Endothelial cell of umbilical vein (primary cell): ENCODE data around the gene TEX22. TPM values are rescaled to one million over a fixed set of nuclear protein-coding genes. Genes with fewer than 3 reads are reported as not detected.

Experiments
- BruUV-seq: library from RNA; stranded (reverse); fragments of 400-500 nt; replicated peaks from 2 replicates; lab custom pipeline; 2021; lab: Mats Ljungman, UMichigan
- CTCF ChIA-PET: fragments of 300-600, 350-600 bp; sonication (Branson Sonifier 250); formaldehyde crosslinking; loops from one replicate; lab custom pipeline; 2021; ENCODE audit warnings: antibody characterized with exemption, inconsistent platforms; lab: Charles Lee
- POLR2A ChIA-PET: fragments of 300-600, 350-600 bp; sonication (Branson Sonifier 250); formaldehyde crosslinking; loops from one replicate; lab custom pipeline; 2021; ENCODE audit warnings: antibody characterized with exemption, inconsistent platforms; lab: Charles Lee
- DNase-seq: peaks from one replicate; pipeline ENCODE4 v3.0.0-alpha.2; 2011; ENCODE audit warnings: low read depth, low spot score
- FAIRE-seq: peaks from 2 replicates; lab custom pipeline; 2011; peaks lifted over from hg19 to GRCh38; lab: Jason Lieb, UNC
- H2AFZ ChIP-seq: 2 replicates; pipeline ENCODE4 v1.6.0; 2012; ENCODE audit warnings: low read depth, low read length, control low read depth, inconsistent platforms
- H3K27ac ChIP-seq: 2 replicates; pipeline ENCODE4 v1.5.1; 2011; ENCODE audit warnings: low read depth, mild to moderate bottlenecking, control low read depth, low read length, moderate library complexity; ENCODE audit not compliant: insufficient read depth
- H3K27me3 ChIP-seq, 2 experiments: 2 replicates each; pipeline versions ENCODE4 v1.6.0 to v1.6.1; 2011; ENCODE audit warnings: low read length in 2 of 2, mixed read lengths in 1 of 2; ENCODE audit not compliant: control insufficient read depth in 2 of 2, insufficient read depth in 2 of 2
- H3K36me3 ChIP-seq, 2 experiments: 2 replicates in 1 of 2; 3 replicates in 1 of 2; pipeline ENCODE4 v1.5.1; 2011; ENCODE audit warnings: low read length in 2 of 2, mild to moderate bottlenecking in 1 of 2, moderate library complexity in 1 of 2; ENCODE audit not compliant: control insufficient read depth in 2 of 2, insufficient read depth in 2 of 2; ENCODE audit errors: extremely low read depth in 1 of 2
- H3K4me1 ChIP-seq: 3 replicates; pipeline ENCODE4 v1.5.1; 2011; ENCODE audit warnings: mild to moderate bottlenecking, low read length; ENCODE audit not compliant: control insufficient read depth, insufficient read depth; ENCODE audit errors: extremely low read depth
- H3K4me2 ChIP-seq: 2 replicates; pipeline ENCODE4 v1.6.1; 2011; ENCODE audit warnings: low read length, control low read depth, mixed read lengths; ENCODE audit not compliant: insufficient read depth
- H3K4me3 ChIP-seq, 3 experiments: fragments of 200-600 bp in 1 of 3; sonication (generic), shearing (Covaris generic) in 1 of 3; replicated peaks in 1 of 3; 2 replicates each; pipeline ENCODE4 v1.5.1; 2011 to 2016; ENCODE audit warnings: control low read depth in 3 of 3, low read length in 3 of 3, mild to moderate bottlenecking in 2 of 3, inconsistent platforms in 1 of 3, low read depth in 1 of 3, moderate library complexity in 1 of 3; ENCODE audit not compliant: insufficient read depth in 1 of 3
- H3K79me2 ChIP-seq: 2 replicates; pipeline ENCODE4 v1.6.0; 2012; ENCODE audit warnings: low read length, inconsistent platforms; ENCODE audit not compliant: control insufficient read depth, insufficient read depth
- H3K9ac ChIP-seq: replicated peaks from 2 replicates; pipeline ENCODE3; 2011; ENCODE audit warnings: low read length, control low read depth; ENCODE audit not compliant: insufficient read depth; ENCODE audit errors: extremely low read depth
- H3K9me1 ChIP-seq: replicated peaks from 3 replicates; pipeline ENCODE4 v1.6.0; 2011; ENCODE audit warnings: mild to moderate bottlenecking, low read length; ENCODE audit not compliant: control insufficient read depth, insufficient read depth; ENCODE audit errors: extremely low read depth
- H3K9me3 ChIP-seq: replicated peaks from 2 replicates; pipeline ENCODE4 v1.5.1; 2012; ENCODE audit warnings: low read length, inconsistent platforms; ENCODE audit not compliant: control insufficient read depth, insufficient read depth
- H4K20me1 ChIP-seq: replicated peaks from 2 replicates; pipeline ENCODE3; 2011; ENCODE audit warnings: mild to moderate bottlenecking, low read length; ENCODE audit not compliant: control insufficient read depth, insufficient read depth; ENCODE audit errors: extremely low read depth
- EZH2 ChIP-seq: IDR thresholded peaks from 2 replicates; pipeline ENCODE4 v1.6.1; 2012; ENCODE audit warnings: borderline replicate concordance, low read depth, mild to moderate bottlenecking, moderate library complexity, low read length, inconsistent platforms; ENCODE audit not compliant: severe bottlenecking
- FOS ChIP-seq: IDR thresholded peaks from 2 replicates; pipeline ENCODE4 v1.6.1; 2011; ENCODE audit warnings: mild to moderate bottlenecking, low read length, moderate library complexity, borderline replicate concordance; ENCODE audit not compliant: insufficient read depth
- GATA2 ChIP-seq: IDR thresholded peaks from 2 replicates; pipeline ENCODE4 v1.7.0; 2011; ENCODE audit warnings: low read depth, mild to moderate bottlenecking, moderate library complexity, mixed read lengths, low read length; ENCODE audit not compliant: insufficient read length, insufficient read depth
- JUN ChIP-seq: IDR thresholded peaks from 2 replicates; pipeline ENCODE4 v1.6.1; 2011; ENCODE audit warnings: borderline replicate concordance, low read depth; ENCODE audit not compliant: insufficient read length, insufficient read depth
- MYC ChIP-seq: IDR thresholded peaks from one replicate; pipeline ENCODE4 v1.6.1; 2011; ENCODE audit warnings: mild to moderate bottlenecking, low read depth, low read length
- POLR2A ChIP-seq: IDR thresholded peaks from 2 replicates; pipeline ENCODE4 v1.6.1; 2012; ENCODE audit warnings: low read depth, mild to moderate bottlenecking, control low read depth, low read length
- POLR2AphosphoS5 ChIP-seq: IDR thresholded peaks from 2 replicates; pipeline ENCODE4 v1.6.1; 2012; ENCODE audit warnings: low read depth, mild to moderate bottlenecking, control low read depth, low read length, moderate library complexity; ENCODE audit not compliant: insufficient read depth
- dilution Hi-C: fragments of 300-500 bp; cut with MboI; formaldehyde crosslinking; loops from one replicate; pipeline ENCODE4 v1.15.0; 2019; ENCODE audit warnings: low sequenced_read_pairs; ENCODE audit not compliant: extremely low pct_ligation_motif_present
- intact Hi-C: fragments of 100-400 bp; cut with micrococcal nuclease; formaldehyde crosslinking; loops from one replicate; pipeline ENCODE4 v1.10.0; 2022
- polyA plus RNA-seq, 4 experiments: library from polyadenylated mRNA; depleted of rRNA in 3 of 4; stranded (reverse) in 3 of 4; unstranded in 1 of 4; fragments of >200 nt; gene quantifications; 2 replicates each; pipeline versions ENCODE4 v1.2.1 to v1.2.3, GENCODE V29; 2011 to 2012; ENCODE audit warnings: missing spikeins in 1 of 4
- total RNA-seq: library from RNA; stranded (reverse); gene quantifications from 2 replicates; pipeline ENCODE4 v1.2.3, GENCODE V29; 2021
- TF ChIP-seq, protein P1 (sequence below), 2 donors: IDR thresholded peaks; 1 replicate in 1 of 2; 2 replicates in 1 of 2; pipeline ENCODE4 v1.5.1; 2011; ENCODE audit warnings: low read length in 2 of 2, mild to moderate bottlenecking in 2 of 2, moderate library complexity in 2 of 2, control low read depth in 1 of 2, inconsistent platforms in 1 of 2, low read depth in 1 of 2; ENCODE audit not compliant: insufficient read depth in 1 of 2; ENCODE audit errors: extremely low read depth in 1 of 2
- TF ChIP-seq, protein P2 (sequence below): IDR thresholded peaks from 2 replicates; pipeline ENCODE4 v1.6.1; 2011; ENCODE audit not compliant: insufficient read depth, insufficient read length

Gene TEX22
- total and polyA plus RNA-seq, 2 donors (not counting 3 experiments of a cell fraction or from before 2014, with no cell fraction given): 0.06 to 1.1 TPM

DNA sequence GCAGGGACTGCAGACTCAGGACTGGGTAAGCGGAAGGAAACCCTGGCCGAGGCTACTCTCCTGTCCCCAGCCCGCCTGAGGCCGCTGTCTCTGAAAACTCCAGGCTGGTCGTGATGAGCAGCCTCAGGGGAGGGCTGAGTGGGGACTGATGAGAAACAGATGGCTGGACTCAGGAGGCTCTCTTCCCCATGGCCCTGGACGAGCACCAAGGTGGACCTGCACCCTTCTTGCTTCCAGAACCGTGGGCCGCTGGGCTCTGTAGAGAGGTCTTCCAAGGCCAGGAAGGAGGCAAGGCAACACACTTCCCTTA, 1.1 kb downstream of the TEX22 start:
- Histone ChIP-seq H3K27ac (no peak overlapping the region), H3K4me1 (peaks cover 21% of the 10 kb centered on the region), H4K20me1 (no peaks in the 10 kb centered on the region), H3K4me3 (peak overlapping the region in 1 of 3 experiments; percentile 67), H3K9me3 (no peaks in the 10 kb centered on the region), H3K4me2 (peak overlapping the region; percentile 43), H3K79me2 (peaks cover 4% of the 10 kb centered on the region), H3K36me3 (no peaks in the 10 kb centered on the region), H2AFZ (no peak overlapping the region), H3K27me3 (no peaks in the 10 kb centered on the region), H3K9ac (no peak overlapping the region), H3K9me1 (no peaks in the 10 kb centered on the region)
- POLR2A ChIA-PET: interaction anchor here (1.2 kb wide), 1 partner anchor 12 kb away, joined by 3 read pairs; no protein-coding TSS in a partner anchor
- CTCF ChIA-PET: interaction anchor here (1.0 to 1.7 kb wide), 3 partner anchors 12 to 204 kb away, joined by 3 to 5 read pairs (median 4); no protein-coding TSS in a partner anchor
- BruUV-seq: TSS peak; percentile 10
- FAIRE-seq (no peak), DNase-seq (no peak)
- dilution Hi-C loops (no loop called here), intact Hi-C loops (loop anchor here (2.0 to 5.0 kb wide), 3 partner anchors 15 to 75 kb away; partner anchors contain the start of gene CRIP2)
- TF ChIP-seq, protein P1, sequence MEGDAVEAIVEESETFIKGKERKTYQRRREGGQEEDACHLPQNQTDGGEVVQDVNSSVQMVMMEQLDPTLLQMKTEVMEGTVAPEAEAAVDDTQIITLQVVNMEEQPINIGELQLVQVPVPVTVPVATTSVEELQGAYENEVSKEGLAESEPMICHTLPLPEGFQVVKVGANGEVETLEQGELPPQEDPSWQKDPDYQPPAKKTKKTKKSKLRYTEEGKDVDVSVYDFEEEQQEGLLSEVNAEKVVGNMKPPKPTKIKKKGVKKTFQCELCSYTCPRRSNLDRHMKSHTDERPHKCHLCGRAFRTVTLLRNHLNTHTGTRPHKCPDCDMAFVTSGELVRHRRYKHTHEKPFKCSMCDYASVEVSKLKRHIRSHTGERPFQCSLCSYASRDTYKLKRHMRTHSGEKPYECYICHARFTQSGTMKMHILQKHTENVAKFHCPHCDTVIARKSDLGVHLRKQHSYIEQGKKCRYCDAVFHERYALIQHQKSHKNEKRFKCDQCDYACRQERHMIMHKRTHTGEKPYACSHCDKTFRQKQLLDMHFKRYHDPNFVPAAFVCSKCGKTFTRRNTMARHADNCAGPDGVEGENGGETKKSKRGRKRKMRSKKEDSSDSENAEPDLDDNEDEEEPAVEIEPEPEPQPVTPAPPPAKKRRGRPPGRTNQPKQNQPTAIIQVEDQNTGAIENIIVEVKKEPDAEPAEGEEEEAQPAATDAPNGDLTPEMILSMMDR (IDR thresholded peaks at IDR 0.05; ENCODE audit: extremely low read depth in 1 of 2, insufficient read depth in 1 of 2, low read depth in 1 of 2, low read length in 2 of 2): no peak
- TF ChIP-seq FOS (no peak), GATA2 (no peak), JUN (no peak), EZH2 (no peak), POLR2A (no peak), MYC (no peak), POLR2AphosphoS5 (no peak)
- TF ChIP-seq, protein P2, sequence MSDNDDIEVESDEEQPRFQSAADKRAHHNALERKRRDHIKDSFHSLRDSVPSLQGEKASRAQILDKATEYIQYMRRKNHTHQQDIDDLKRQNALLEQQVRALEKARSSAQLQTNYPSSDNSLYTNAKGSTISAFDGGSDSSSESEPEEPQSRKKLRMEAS: no peak
